Subcutaneous abdominal adipose tissue (tissue), 5 donors: ENCODE data around the gene CNTN3.

Source experiments
- H3K27ac ChIP-seq: one replicate; pipeline ENCODE4 v1.7.0; 2013; ENCODE audit warnings: low read depth, mild to moderate bottlenecking, inconsistent platforms, low read length, moderate library complexity
- H3K27me3 ChIP-seq, 5 donors: one replicate each; pipeline ENCODE4 v1.7.0; 2013; ENCODE audit warnings: low read length in 5 of 5, inconsistent platforms in 1 of 5; ENCODE audit not compliant: control insufficient read depth in 5 of 5, insufficient read depth in 4 of 5
- H3K36me3 ChIP-seq, 5 donors: one replicate each; pipeline ENCODE4 v1.7.0; 2013; ENCODE audit warnings: low read length in 5 of 5; ENCODE audit not compliant: control insufficient read depth in 5 of 5, insufficient read depth in 5 of 5
- H3K4me1 ChIP-seq, 5 donors: one replicate each; pipeline ENCODE4 v1.7.0; 2013; ENCODE audit warnings: low read length in 5 of 5, mild to moderate bottlenecking in 3 of 5, moderate library complexity in 1 of 5; ENCODE audit not compliant: control insufficient read depth in 5 of 5, insufficient read depth in 5 of 5
- H3K4me3 ChIP-seq, 5 donors: one replicate each; pipeline ENCODE4 v1.7.0; 2013; ENCODE audit warnings: low read length in 5 of 5, low read depth in 1 of 5
- H3K9ac ChIP-seq, 5 donors: one replicate each; pipeline ENCODE4 v1.7.0; 2013; ENCODE audit warnings: low read length in 5 of 5, mild to moderate bottlenecking in 4 of 5, moderate library complexity in 3 of 5
- H3K9me3 ChIP-seq, 5 donors: one replicate each; pipeline ENCODE4 v1.7.0; 2013; ENCODE audit warnings: low read length in 5 of 5; ENCODE audit not compliant: control insufficient read depth in 5 of 5
- donor health status: healthy.
- donor health status: healthy.
- donor health status: healthy.
- donor health status: healthy.
- donor health status: healthy.

Gene CNTN3

GRCh38 chr3:74614107-74614967 is at the start of gene CNTN3:
CNTN3 (minus strand) TSS chr3:74614659; CDS start chr3:74521112, 93,547 bp downstream.
- Histone ChIP-seq H3K4me3 (peak within 1 kb of the TSS; percentile 61 to 93 (median 74)), H3K27ac (no peak within 1 kb of the TSS), H3K4me1 (peaks cover 0 to 28% (median 16%) of the 10 kb centered on the region in 5 donors), H3K36me3 (no peaks in the 10 kb centered on the region), H3K9me3 (no peaks in the 10 kb centered on the region), H3K9ac (peak within 1 kb of the TSS in 2 of 5 donors; percentile 15 to 68), H3K27me3 (peaks cover 0 to 10% (median 0%) of the 10 kb centered on the region in 5 donors)

DNA sequence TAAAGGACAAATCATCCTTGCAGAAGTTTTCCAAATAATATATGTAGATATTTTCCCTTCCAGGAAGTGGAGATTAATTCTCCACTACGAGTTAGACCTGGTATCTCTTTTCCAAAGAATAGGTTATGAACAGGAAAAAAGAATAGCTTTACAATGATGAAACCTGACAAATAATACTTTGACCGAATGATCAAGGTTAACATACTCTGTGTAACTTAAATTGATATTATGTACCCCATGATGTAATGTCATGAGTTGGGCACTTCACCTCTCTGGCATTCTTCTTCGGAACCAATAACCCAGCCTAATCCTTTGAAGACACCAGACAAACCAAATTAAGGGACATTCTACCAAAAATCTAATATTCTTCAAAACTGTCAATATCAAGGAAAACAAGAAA is 48.7 kb upstream of the CNTN3 start:
- no peaks in the 10 kb centered on the region for H3K36me3 ChIP-seq
- H3K27ac ChIP-seq: no peak overlapping the region
- no peaks in the 10 kb centered on the region for H3K4me1 ChIP-seq
- no peak overlapping the region for H3K4me3 ChIP-seq
- H3K9me3 ChIP-seq: peaks cover 0 to 9% (median 5%) of the 10 kb centered on the region in 5 donors
- no peaks in the 10 kb centered on the region for H3K27me3 ChIP-seq
- H3K9ac ChIP-seq: no peak overlapping the region

DNA sequence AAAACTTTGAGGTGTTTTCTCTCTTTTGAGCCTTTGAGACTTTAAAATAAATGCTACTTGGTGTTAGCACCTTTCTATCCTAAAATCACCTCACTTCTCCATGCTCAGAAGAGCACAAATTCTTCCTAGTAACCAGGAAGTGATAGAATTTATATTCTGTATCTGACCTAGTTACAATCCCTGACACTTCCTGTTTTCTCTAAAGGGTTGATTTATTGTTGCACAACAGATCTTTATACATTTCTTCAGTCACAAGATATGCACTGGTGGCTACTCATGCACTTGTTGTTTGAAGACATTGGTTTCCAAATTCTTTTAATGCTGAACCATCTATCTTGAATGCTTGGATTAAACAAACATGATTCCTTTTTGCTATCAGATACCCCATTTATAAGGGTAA is 47.2 kb upstream of the CNTN3 start:
- H3K4me3 ChIP-seq: no peak overlapping the region
- H3K9me3 ChIP-seq: no peaks in the 10 kb centered on the region
- H3K9ac ChIP-seq: no peak overlapping the region
- H3K27me3 ChIP-seq: no peaks in the 10 kb centered on the region
- no peaks in the 10 kb centered on the region for H3K36me3 ChIP-seq
- H3K4me1 ChIP-seq: no peaks in the 10 kb centered on the region
- H3K27ac ChIP-seq: no peak overlapping the region

DNA sequence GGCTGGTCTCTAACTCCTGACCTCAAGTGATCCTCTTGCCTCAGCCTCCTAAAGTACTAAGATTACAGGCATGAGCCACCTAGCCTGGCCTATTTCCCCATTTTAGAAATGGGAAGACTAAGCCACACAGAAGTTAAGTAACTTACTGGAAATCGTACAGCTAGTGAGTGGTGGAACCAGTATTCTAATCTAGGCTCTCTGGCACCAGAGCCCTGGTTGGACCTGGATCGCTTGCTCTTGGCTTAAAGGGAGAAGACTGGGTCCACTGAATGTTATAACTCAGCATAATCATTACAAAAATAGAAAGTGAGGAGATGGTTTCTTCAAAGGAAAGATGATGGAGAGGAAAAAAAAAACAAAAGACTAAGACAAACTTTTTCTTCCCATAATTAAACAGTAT is 37.4 kb upstream of the CNTN3 start:
- no peaks in the 10 kb centered on the region for H3K4me1 ChIP-seq
- H3K27ac ChIP-seq: no peak overlapping the region
- no peak overlapping the region for H3K9ac ChIP-seq
- H3K9me3 ChIP-seq: no peaks in the 10 kb centered on the region
- H3K27me3 ChIP-seq: no peaks in the 10 kb centered on the region
- H3K4me3 ChIP-seq: no peak overlapping the region
- no peaks in the 10 kb centered on the region for H3K36me3 ChIP-seq

- H3K36me3 ChIP-seq: no peaks in the 10 kb centered on the region
- H3K9me3 ChIP-seq: no peaks in the 10 kb centered on the region
- H3K27me3 ChIP-seq: no peaks in the 10 kb centered on the region
- H3K9ac ChIP-seq: no peak overlapping the region
- no peak overlapping the region for H3K27ac ChIP-seq
- no peak overlapping the region for H3K4me3 ChIP-seq
- H3K4me1 ChIP-seq: no peaks in the 10 kb centered on the region
Measured at GRCh38 chr3:74651292-74651691, 36.8 kb upstream of the CNTN3 start.

GRCh38 chr3:74648107-74648506 is 33.6 kb upstream of the CNTN3 start:
- Histone ChIP-seq H3K4me3 (no peak overlapping the region), H3K27me3 (no peaks in the 10 kb centered on the region), H3K36me3 (no peaks in the 10 kb centered on the region), H3K4me1 (peaks cover 0 to 11% (median 7%) of the 10 kb centered on the region in 5 donors), H3K9me3 (no peaks in the 10 kb centered on the region), H3K27ac (no peak overlapping the region), H3K9ac (no peak overlapping the region)

DNA sequence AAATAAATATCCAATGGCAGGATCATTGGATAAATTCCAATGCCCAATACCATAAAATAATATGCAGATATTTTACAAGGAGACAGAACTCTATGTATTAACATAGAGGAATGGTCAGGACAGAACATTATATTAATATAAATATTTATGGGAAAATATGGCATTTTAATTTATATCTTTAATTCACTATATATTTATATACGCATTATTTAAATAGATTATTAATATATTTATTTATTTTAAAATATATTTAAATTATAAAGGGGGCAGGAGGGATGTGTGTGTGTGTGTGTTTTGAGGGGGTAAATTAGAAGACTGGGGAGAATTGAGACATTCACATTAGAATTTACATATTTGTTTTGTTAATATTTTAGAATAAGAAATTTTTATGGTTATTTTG is 31.6 kb upstream of the CNTN3 start:
- no peaks in the 10 kb centered on the region for H3K27me3 ChIP-seq
- H3K4me1 ChIP-seq: peaks cover 0 to 11% (median 7%) of the 10 kb centered on the region in 5 donors
- H3K27ac ChIP-seq: no peak overlapping the region
- no peak overlapping the region for H3K9ac ChIP-seq
- H3K4me3 ChIP-seq: no peak overlapping the region
- no peaks in the 10 kb centered on the region for H3K36me3 ChIP-seq
- H3K9me3 ChIP-seq: no peaks in the 10 kb centered on the region

- no peaks in the 10 kb centered on the region for H3K36me3 ChIP-seq
- H3K9ac ChIP-seq: peak overlapping the region in 2 of 5 donors; percentile 32
- peak overlapping the region in 2 of 5 donors; percentile 3 to 23 for H3K4me3 ChIP-seq
- H3K4me1 ChIP-seq: peaks cover 0 to 11% (median 7%) of the 10 kb centered on the region in 5 donors
- H3K27me3 ChIP-seq: no peaks in the 10 kb centered on the region
- no peak overlapping the region for H3K27ac ChIP-seq
- no peaks in the 10 kb centered on the region for H3K9me3 ChIP-seq
Measured at GRCh38 chr3:74643636-74644035, 29.2 kb upstream of the CNTN3 start.

DNA sequence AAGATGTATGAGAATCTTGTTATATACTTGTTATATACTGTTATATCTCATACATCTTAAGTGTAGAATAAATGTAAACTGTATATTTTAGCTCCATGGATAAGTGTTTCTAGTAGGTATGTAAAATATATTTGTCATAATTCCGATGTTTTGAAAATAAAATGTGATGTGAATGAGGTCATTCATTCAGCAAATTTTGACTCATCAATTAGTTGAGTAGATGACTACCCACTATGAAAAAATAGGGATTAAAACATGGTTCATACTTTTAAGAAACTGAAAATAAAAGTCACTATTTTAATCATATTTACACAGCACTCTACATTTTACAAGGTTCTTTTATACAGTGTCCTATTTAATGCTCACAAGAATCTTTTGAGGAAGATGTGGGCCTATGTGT is 28.4 kb upstream of the CNTN3 start:
- no peak overlapping the region for H3K4me3 ChIP-seq
- no peaks in the 10 kb centered on the region for H3K36me3 ChIP-seq
- H3K4me1 ChIP-seq: peaks cover 0 to 11% (median 7%) of the 10 kb centered on the region in 5 donors
- no peak overlapping the region for H3K27ac ChIP-seq
- H3K9me3 ChIP-seq: no peaks in the 10 kb centered on the region
- H3K9ac ChIP-seq: no peak overlapping the region
- H3K27me3 ChIP-seq: no peaks in the 10 kb centered on the region

GRCh38 chr3:74640211-74640610 is 25.8 kb upstream of the CNTN3 start:
- Histone ChIP-seq H3K4me1 (peaks cover 0 to 11% (median 7%) of the 10 kb centered on the region in 5 donors), H3K27ac (no peak overlapping the region), H3K9ac (no peak overlapping the region), H3K9me3 (no peaks in the 10 kb centered on the region), H3K27me3 (no peaks in the 10 kb centered on the region), H3K4me3 (no peak overlapping the region), H3K36me3 (no peaks in the 10 kb centered on the region)
